AG10803 (cell line): ENCODE measurements around the gene SIGLEC7.

Experiments
- DNase-seq: peaks from one replicate; pipeline ENCODE4 v3.0.0; 2010; ENCODE audit warnings: low read depth
- H3K4me3 ChIP-seq: 2 replicates; pipeline ENCODE4 v1.5.1; 2011; ENCODE audit warnings: mild to moderate bottlenecking, low read length, control low read depth
- CTCF ChIP-seq: conservative IDR thresholded peaks from 2 replicates; pipeline ENCODE4 v1.5.1; 2011; ENCODE audit warnings: mild to moderate bottlenecking, low read length, control low read depth, inconsistent platforms

SIGLEC7 gene

DNA sequence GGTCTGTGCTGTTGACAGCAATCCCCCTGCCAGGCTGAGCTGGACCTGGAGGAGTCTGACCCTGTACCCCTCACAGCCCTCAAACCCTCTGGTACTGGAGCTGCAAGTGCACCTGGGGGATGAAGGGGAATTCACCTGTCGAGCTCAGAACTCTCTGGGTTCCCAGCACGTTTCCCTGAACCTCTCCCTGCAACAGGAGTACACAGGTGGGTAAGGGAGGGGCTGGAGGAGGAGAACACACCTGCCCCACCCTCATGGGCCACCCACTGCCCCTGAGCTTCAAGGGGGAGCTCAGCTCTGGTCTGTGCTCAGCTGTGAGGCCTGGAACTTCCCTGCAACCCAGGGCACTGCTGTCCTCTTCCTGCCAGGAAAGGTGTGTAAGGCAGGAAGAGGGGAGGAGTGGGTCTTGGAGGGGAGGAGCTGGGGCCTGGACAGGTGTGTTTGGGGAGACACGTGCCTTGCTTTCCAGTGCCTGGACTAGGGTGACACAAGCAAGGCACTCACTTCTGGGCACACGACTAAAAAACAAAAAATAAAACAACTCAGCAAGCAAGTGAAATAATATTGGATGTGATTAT is 3.9 kb downstream of the SIGLEC7 start:
- H3K4me3 ChIP-seq = no peak overlapping the region
- no peak for DNase-seq
- no peak for TF ChIP-seq CTCF

DNA sequence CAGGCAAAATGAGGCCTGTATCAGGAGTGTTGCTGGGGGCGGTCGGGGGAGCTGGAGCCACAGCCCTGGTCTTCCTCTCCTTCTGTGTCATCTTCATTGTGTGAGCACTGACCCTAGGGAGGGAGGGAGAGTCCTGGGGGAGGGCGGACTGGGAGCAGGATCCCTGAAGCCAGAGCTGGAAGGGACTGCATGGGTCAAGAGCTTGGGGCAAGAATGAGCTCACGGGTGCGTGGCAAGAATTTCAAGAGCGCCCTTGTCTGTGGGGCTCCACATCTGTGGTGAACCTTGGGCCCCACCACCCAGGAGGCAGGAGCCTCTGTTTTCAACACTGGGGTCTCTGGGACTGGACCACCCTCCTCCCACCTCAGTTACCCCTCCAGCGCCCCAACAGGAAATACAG is 4.7 kb downstream of the SIGLEC7 start:
- no peak overlapping the region for H3K4me3 ChIP-seq
- no peak for DNase-seq
- TF ChIP-seq CTCF = no peak

- DNase-seq = no peak
- H3K4me3 ChIP-seq = no peak overlapping the region
- no peak for TF ChIP-seq CTCF
Observed at GRCh38 chr19:51147663-51148062, 5.6 kb downstream of the SIGLEC7 start.

GRCh38 chr19:51148580-51148979 is 6.5 kb downstream of the SIGLEC7 start:
- no peak for DNase-seq
- H3K4me3 ChIP-seq = no peak overlapping the region
- TF ChIP-seq CTCF = no peak

GRCh38 chr19:51150627-51151026 is 8.5 kb downstream of the SIGLEC7 start:
- TF ChIP-seq CTCF = no peak
- no peak overlapping the region for H3K4me3 ChIP-seq
- no peak for DNase-seq

- TF ChIP-seq CTCF = no peak
- no peak for DNase-seq
- H3K4me3 ChIP-seq = no peak overlapping the region
Observed at GRCh38 chr19:51156710-51157109, 14.6 kb downstream of the SIGLEC7 start.

GRCh38 chr19:51157265-51157664 is 15.2 kb downstream of the SIGLEC7 start:
- no peak for TF ChIP-seq CTCF
- H3K4me3 ChIP-seq = no peak overlapping the region
- no peak for DNase-seq
